HEK293 (cell line): ENCODE results near the gene HS3ST1.

Source experiments
- CTCF ChIA-PET: fragments of 350-600 bp; formaldehyde crosslinking; extraction: SDS; loops from one replicate; lab custom pipeline; 2021; ENCODE audit warnings: antibody characterized with exemption; lab: Yijun Ruan, JAX
- POLR2A ChIA-PET: fragments of 300-600 bp; formaldehyde crosslinking; extraction: SDS; loops from one replicate; lab custom pipeline; 2020; ENCODE audit warnings: antibody characterized with exemption, inconsistent platforms; lab: Yijun Ruan, JAX
- H3K27ac ChIP-seq: fragments of 200-500 bp; sonication (Bioruptor generic); 2 replicates; pipeline ENCODE4 v1.5.1; 2014; ENCODE audit warnings: low read depth, low read length, control low read depth, inconsistent platforms; ENCODE audit errors: extremely low read depth
- H3K36me3 ChIP-seq, 2 experiments: fragments of 200-500 bp in 1 of 2; sonication (Bioruptor generic) in 1 of 2; 1 replicate in 1 of 2; 2 replicates in 1 of 2; pipeline ENCODE4 v1.5.1; 2014 to 2017; ENCODE audit warnings: inconsistent platforms in 2 of 2, low read length in 2 of 2; ENCODE audit not compliant: control insufficient read depth in 2 of 2, insufficient read depth in 1 of 2
- H3K4me1 ChIP-seq: fragments of 200-500 bp; sonication (Bioruptor generic); 2 replicates; pipeline ENCODE4 v1.5.1; 2014; ENCODE audit warnings: mild to moderate bottlenecking, low read length, inconsistent platforms; ENCODE audit not compliant: control insufficient read depth, insufficient read depth
- H3K4me3 ChIP-seq: 2 replicates; pipeline ENCODE4 v1.5.1; 2011; ENCODE audit warnings: low read depth, mild to moderate bottlenecking, control low read depth, low read length, moderate library complexity
- H3K9me3 ChIP-seq: fragments of 200-500 bp; sonication (Bioruptor generic); 2 replicates; pipeline ENCODE4 v1.5.1; 2014; ENCODE audit warnings: low read depth, low read length, inconsistent platforms; ENCODE audit not compliant: control insufficient read depth, insufficient read depth
- GFI1B ChIP-seq: fragments of 450-650 bp; formaldehyde crosslinking; IDR thresholded peaks from 2 replicates; pipeline ENCODE4 v1.5.1; 2016; ENCODE audit warnings: missing biosample characterization, missing genetic modification characterization
- KLF8 ChIP-seq: fragments of 450-650 bp; formaldehyde crosslinking; IDR thresholded peaks from 2 replicates; pipeline ENCODE4 v1.5.1; 2016; ENCODE audit warnings: missing biosample characterization, missing genetic modification characterization
- RBAK ChIP-seq: fragments of 450-650 bp; formaldehyde crosslinking; IDR thresholded peaks from 2 replicates; pipeline ENCODE4 v1.5.1; 2016; ENCODE audit warnings: missing biosample characterization, missing genetic modification characterization
- SCRT1 ChIP-seq: fragments of 450-650 bp; formaldehyde crosslinking; IDR thresholded peaks from 2 replicates; pipeline ENCODE4 v1.5.1; 2016; ENCODE audit warnings: missing biosample characterization, missing genetic modification characterization, borderline replicate concordance
- SP7 ChIP-seq: fragments of 450-650 bp; formaldehyde crosslinking; IDR thresholded peaks from 2 replicates; pipeline ENCODE4 v1.5.1; 2016; ENCODE audit warnings: missing biosample characterization, missing genetic modification characterization
- TCF7L2 ChIP-seq: IDR thresholded peaks from 2 replicates; pipeline ENCODE4 v1.6.1; 2011; ENCODE audit warnings: low read depth, mild to moderate bottlenecking, inconsistent platforms, low read length, moderate library complexity, borderline replicate concordance
- ZBTB8A ChIP-seq: fragments of 450-650 bp; formaldehyde crosslinking; IDR thresholded peaks from 2 replicates; pipeline ENCODE4 v1.5.1; 2016; ENCODE audit warnings: missing biosample characterization, missing genetic modification characterization
- ZFP3 ChIP-seq: fragments of 450-650 bp; formaldehyde crosslinking; IDR thresholded peaks from 2 replicates; pipeline ENCODE4 v1.5.1; 2016; ENCODE audit warnings: low read depth, missing biosample characterization, missing genetic modification characterization
- ZFP69B ChIP-seq: fragments of 450-650 bp; formaldehyde crosslinking; IDR thresholded peaks from 2 replicates; pipeline ENCODE4 v1.5.1; 2016; ENCODE audit warnings: missing biosample characterization, missing genetic modification characterization
- ZNF121 ChIP-seq: fragments of 450-650 bp; formaldehyde crosslinking; IDR thresholded peaks from 2 replicates; pipeline ENCODE4 v1.5.1; 2016; ENCODE audit warnings: missing biosample characterization, missing genetic modification characterization
- ZNF133 ChIP-seq: fragments of 450-650 bp; formaldehyde crosslinking; IDR thresholded peaks from 2 replicates; pipeline ENCODE4 v1.5.1; 2016; ENCODE audit warnings: missing biosample characterization, missing genetic modification characterization
- ZNF157 ChIP-seq: fragments of 450-650 bp; formaldehyde crosslinking; IDR thresholded peaks from 2 replicates; pipeline ENCODE4 v1.5.1; 2016; ENCODE audit warnings: missing biosample characterization, missing genetic modification characterization
- ZNF174 ChIP-seq: fragments of 450-650 bp; formaldehyde crosslinking; IDR thresholded peaks from 2 replicates; pipeline ENCODE4 v1.5.0; 2017; ENCODE audit warnings: missing biosample characterization, mild to moderate bottlenecking, missing genetic modification characterization
- ZNF202 ChIP-seq: fragments of 450-650 bp; formaldehyde crosslinking; IDR thresholded peaks from 2 replicates; pipeline ENCODE4 v1.5.1; 2016; ENCODE audit warnings: missing biosample characterization, missing genetic modification characterization, borderline replicate concordance
- ZNF221 ChIP-seq: fragments of 450-650 bp; formaldehyde crosslinking; IDR thresholded peaks from 2 replicates; pipeline ENCODE4 v1.5.1; 2017; ENCODE audit warnings: missing biosample characterization, missing genetic modification characterization, borderline replicate concordance
- ZNF24 ChIP-seq: fragments of 450-650 bp; formaldehyde crosslinking; IDR thresholded peaks from 2 replicates; pipeline ENCODE4 v1.5.1; 2016; ENCODE audit warnings: missing biosample characterization, missing genetic modification characterization
- ZNF394 ChIP-seq: fragments of 450-650 bp; formaldehyde crosslinking; IDR thresholded peaks from 2 replicates; pipeline ENCODE4 v1.5.1; 2016; ENCODE audit warnings: missing biosample characterization, missing genetic modification characterization, mild to moderate bottlenecking, moderate library complexity, borderline replicate concordance
- ZNF501 ChIP-seq: fragments of 450-650 bp; formaldehyde crosslinking; IDR thresholded peaks from 2 replicates; pipeline ENCODE4 v1.5.1; 2016; ENCODE audit warnings: missing biosample characterization, missing genetic modification characterization
- ZNF514 ChIP-seq: fragments of 450-650 bp; formaldehyde crosslinking; IDR thresholded peaks from 2 replicates; pipeline ENCODE4 v1.5.1; 2016; ENCODE audit warnings: missing biosample characterization, missing genetic modification characterization
- ZNF558 ChIP-seq: fragments of 450-650 bp; formaldehyde crosslinking; IDR thresholded peaks from 2 replicates; pipeline ENCODE4 v1.5.1; 2016; ENCODE audit warnings: missing biosample characterization, missing genetic modification characterization
- ZNF571 ChIP-seq: fragments of 450-650 bp; formaldehyde crosslinking; IDR thresholded peaks from 2 replicates; pipeline ENCODE4 v1.5.0; 2017; ENCODE audit warnings: missing biosample characterization, missing genetic modification characterization
- ZNF624 ChIP-seq: fragments of 450-650 bp; formaldehyde crosslinking; IDR thresholded peaks from 2 replicates; pipeline ENCODE4 v1.5.1; 2017; ENCODE audit warnings: missing biosample characterization, missing genetic modification characterization
- ZNF658 ChIP-seq: fragments of 450-650 bp; formaldehyde crosslinking; IDR thresholded peaks from 2 replicates; pipeline ENCODE4; 2016; ENCODE audit warnings: missing biosample characterization, missing genetic modification characterization
- ZNF707 ChIP-seq: fragments of 450-650 bp; formaldehyde crosslinking; IDR thresholded peaks from 2 replicates; pipeline ENCODE4 v1.5.1; 2016; ENCODE audit warnings: missing biosample characterization, missing genetic modification characterization
- ZNF776 ChIP-seq: fragments of 450-650 bp; formaldehyde crosslinking; IDR thresholded peaks from 2 replicates; pipeline ENCODE4 v1.5.0; 2017; ENCODE audit warnings: missing biosample characterization, missing genetic modification characterization, borderline replicate concordance
- ZSCAN16 ChIP-seq: fragments of 450-650 bp; formaldehyde crosslinking; IDR thresholded peaks from 2 replicates; pipeline ENCODE4 v1.5.1; 2016; ENCODE audit warnings: missing biosample characterization, missing genetic modification characterization
- TF ChIP-seq, protein P1 (sequence below): fragments of 450-650 bp; formaldehyde crosslinking; IDR thresholded peaks from 2 replicates; pipeline ENCODE4 v1.5.1; 2016; ENCODE audit warnings: missing biosample characterization, missing genetic modification characterization
- TF ChIP-seq, protein P2 (sequence below): fragments of 450-650 bp; formaldehyde crosslinking; IDR thresholded peaks from 2 replicates; pipeline ENCODE4 v1.5.1; 2016; ENCODE audit warnings: missing biosample characterization, missing genetic modification characterization, low read depth
- TF ChIP-seq, protein P3 (sequence below): sonication (generic); formaldehyde crosslinking; IDR thresholded peaks from 2 replicates; pipeline ENCODE4 v1.8.1; 2022; ENCODE audit warnings: mild to moderate bottlenecking, moderate library complexity, missing genetic modification reagents
- TF ChIP-seq, protein P4 (sequence below): fragments of 450-650 bp; formaldehyde crosslinking; IDR thresholded peaks from 2 replicates; pipeline ENCODE4 v1.5.1; 2016; ENCODE audit warnings: missing biosample characterization, missing genetic modification characterization

The HS3ST1 gene

DNA sequence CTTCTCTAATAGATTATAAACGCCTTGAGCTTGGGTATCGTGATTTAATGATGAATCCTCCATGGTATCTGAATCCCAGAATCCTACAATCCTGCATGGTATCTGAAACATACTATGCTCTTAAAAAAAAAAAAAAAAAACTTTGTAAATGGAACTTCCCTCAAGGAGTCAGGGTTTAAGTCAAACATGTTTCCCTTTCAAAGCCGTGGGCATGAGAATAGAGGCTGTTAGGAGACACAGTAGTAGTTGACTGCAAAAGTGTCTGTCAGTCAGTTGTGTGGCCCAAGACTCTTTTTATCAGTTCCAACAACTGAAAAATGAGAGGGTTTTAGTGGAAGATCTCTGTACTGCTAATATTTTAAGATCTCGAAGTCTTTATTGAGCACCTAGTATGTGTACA, 2.4 kb upstream of the HS3ST1 start (continued):
- TF ChIP-seq KLF8 (tag by site-specific recombination) (no peak), ZNF776 (tag by site-specific recombination) (no peak), ZFP69B (tag by site-specific recombination) (no peak), ZNF707 (tag by site-specific recombination) (no peak)

DNA sequence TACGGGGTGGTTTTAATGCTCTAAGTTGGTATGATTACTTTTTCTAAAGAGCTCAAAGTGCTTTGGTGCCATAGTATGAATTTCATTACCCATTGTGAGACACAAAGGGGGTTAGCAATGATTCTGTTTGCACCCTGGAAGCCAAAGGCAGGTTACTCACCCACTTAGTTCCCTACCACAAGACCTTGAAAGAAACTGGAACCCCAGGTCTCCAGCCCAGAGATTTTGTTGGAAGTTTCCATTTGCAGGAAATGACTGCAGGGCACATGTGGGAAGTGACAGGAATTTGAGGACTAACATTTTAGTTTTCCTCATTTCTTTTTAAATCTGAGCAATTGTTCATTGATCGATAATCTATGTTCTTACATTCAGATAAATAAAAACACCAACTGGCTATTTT, 1.8 kb upstream of the HS3ST1 start:
- ChIA-PET POLR2A (interaction anchor here (0.6 kb wide), 1 partner anchor 307 kb away, joined by 3 read pairs; no protein-coding TSS in a partner anchor), CTCF (interaction anchor here (0.7 to 1.0 kb wide), 3 partner anchors 12 to 850 kb away, joined by 3 to 5 read pairs (median 5); no protein-coding TSS in a partner anchor)
- no peak for TF ChIP-seq TCF7L2
- no peak for TF ChIP-seq ZNF174 (tag by site-specific recombination)
- TF ChIP-seq ZNF501 = no peak
- no peak for TF ChIP-seq ZNF121 (tag by site-specific recombination)
- no peak for TF ChIP-seq ZNF221 (tag by site-specific recombination)
- TF ChIP-seq ZNF202 (tag by site-specific recombination) = no peak
- TF ChIP-seq ZFP3 = no peak
- TF ChIP-seq ZNF157 (tag by site-specific recombination) = no peak
- Histone ChIP-seq H3K4me1 (no peaks in the 10 kb centered on the region; the same call in 1 of the 2 replicates), H3K4me3 (no peak overlapping the region), H3K36me3 (no peaks in the 10 kb centered on the region), H3K9me3 (no peaks in the 10 kb centered on the region), H3K27ac (no peak overlapping the region)

DNA sequence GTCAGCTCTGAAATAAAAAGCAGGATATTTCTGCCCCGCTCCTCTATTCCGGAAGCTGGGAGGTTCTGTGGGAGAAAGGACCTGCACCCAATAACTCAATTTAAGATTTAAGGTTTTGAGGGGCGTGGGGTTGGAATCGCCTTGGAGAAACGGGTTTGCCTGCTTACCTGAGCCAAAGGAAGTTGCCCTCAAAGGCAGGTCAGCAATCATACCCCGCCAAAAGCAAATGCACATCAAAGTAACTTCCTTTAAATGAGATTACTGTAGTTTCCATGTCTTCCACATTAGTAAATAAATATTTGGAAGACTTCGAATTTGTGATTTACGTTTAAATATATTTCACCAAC, 978 bp upstream of the HS3ST1 start:
- no peak overlapping the region for H3K27ac ChIP-seq
- POLR2A ChIA-PET = no interaction called here

More for the DNA sequence above, 978 bp upstream of the HS3ST1 start:
- CTCF ChIA-PET = interaction anchor here (0.6 to 0.9 kb wide), 7 partner anchors 37 to 1202 kb away, joined by 3 to 5 read pairs (median 4); no protein-coding TSS in a partner anchor
- Histone ChIP-seq H3K36me3 (no peaks in the 10 kb centered on the region), H3K4me1 (no peaks in the 10 kb centered on the region; the same call in 1 of the 2 replicates), H3K9me3 (no peaks in the 10 kb centered on the region), H3K4me3 (no peak overlapping the region)
- TF ChIP-seq, protein P1, sequence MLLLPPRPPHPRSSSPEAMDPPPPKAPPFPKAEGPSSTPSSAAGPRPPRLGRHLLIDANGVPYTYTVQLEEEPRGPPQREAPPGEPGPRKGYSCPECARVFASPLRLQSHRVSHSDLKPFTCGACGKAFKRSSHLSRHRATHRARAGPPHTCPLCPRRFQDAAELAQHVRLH (tag by site-specific recombination) = no peak
- no peak for TF ChIP-seq ZNF624 (tag by site-specific recombination)
- TF ChIP-seq ZNF24 = no peak
- no peak for TF ChIP-seq ZSCAN16
- TF ChIP-seq SCRT1 = no peak
- no peak for TF ChIP-seq ZNF558 (tag by site-specific recombination)
- no peak for TF ChIP-seq SP7 (tag by site-specific recombination)
- TF ChIP-seq, protein P2, sequence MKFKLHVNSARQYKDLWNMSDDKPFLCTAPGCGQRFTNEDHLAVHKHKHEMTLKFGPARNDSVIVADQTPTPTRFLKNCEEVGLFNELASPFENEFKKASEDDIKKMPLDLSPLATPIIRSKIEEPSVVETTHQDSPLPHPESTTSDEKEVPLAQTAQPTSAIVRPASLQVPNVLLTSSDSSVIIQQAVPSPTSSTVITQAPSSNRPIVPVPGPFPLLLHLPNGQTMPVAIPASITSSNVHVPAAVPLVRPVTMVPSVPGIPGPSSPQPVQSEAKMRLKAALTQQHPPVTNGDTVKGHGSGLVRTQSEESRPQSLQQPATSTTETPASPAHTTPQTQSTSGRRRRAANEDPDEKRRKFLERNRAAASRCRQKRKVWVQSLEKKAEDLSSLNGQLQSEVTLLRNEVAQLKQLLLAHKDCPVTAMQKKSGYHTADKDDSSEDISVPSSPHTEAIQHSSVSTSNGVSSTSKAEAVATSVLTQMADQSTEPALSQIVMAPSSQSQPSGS = no peak
- TF ChIP-seq ZNF133 (tag by site-specific recombination) = no peak
- no peak for TF ChIP-seq ZBTB8A (tag by site-specific recombination)
- TF ChIP-seq RBAK = no peak
- TF ChIP-seq, protein P3, sequence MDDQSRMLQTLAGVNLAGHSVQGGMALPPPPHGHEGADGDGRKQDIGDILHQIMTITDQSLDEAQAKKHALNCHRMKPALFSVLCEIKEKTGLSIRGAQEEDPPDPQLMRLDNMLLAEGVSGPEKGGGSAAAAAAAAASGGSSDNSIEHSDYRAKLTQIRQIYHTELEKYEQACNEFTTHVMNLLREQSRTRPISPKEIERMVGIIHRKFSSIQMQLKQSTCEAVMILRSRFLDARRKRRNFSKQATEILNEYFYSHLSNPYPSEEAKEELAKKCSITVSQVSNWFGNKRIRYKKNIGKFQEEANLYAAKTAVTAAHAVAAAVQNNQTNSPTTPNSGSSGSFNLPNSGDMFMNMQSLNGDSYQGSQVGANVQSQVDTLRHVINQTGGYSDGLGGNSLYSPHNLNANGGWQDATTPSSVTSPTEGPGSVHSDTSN (CRISPR knock-in tag) = no peak
- no peak for TF ChIP-seq GFI1B (tag by site-specific recombination)
- TF ChIP-seq ZNF394 (tag by site-specific recombination) = no peak
- TF ChIP-seq, protein P4, sequence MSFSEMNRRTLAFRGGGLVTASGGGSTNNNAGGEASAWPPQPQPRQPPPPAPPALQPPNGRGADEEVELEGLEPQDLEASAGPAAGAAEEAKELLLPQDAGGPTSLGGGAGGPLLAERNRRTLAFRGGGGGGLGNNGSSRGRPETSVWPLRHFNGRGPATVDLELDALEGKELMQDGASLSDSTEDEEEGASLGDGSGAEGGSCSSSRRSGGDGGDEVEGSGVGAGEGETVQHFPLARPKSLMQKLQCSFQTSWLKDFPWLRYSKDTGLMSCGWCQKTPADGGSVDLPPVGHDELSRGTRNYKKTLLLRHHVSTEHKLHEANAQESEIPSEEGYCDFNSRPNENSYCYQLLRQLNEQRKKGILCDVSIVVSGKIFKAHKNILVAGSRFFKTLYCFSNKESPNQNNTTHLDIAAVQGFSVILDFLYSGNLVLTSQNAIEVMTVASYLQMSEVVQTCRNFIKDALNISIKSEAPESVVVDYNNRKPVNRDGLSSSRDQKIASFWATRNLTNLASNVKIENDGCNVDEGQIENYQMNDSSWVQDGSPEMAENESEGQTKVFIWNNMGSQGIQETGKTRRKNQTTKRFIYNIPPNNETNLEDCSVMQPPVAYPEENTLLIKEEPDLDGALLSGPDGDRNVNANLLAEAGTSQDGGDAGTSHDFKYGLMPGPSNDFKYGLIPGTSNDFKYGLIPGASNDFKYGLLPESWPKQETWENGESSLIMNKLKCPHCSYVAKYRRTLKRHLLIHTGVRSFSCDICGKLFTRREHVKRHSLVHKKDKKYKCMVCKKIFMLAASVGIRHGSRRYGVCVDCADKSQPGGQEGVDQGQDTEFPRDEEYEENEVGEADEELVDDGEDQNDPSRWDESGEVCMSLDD (tag by site-specific recombination) = no peak
- TF ChIP-seq ZNF658 (tag by site-specific recombination) = no peak
- TF ChIP-seq ZNF571 = no peak
- TF ChIP-seq ZNF514 (tag by site-specific recombination) = no peak
